ENCODE data around the gene HDAC10.

HDAC10 gene

GRCh38 chr22:50255607-50256006, 4.5 kb upstream of the HDAC10 start:
- no peak for DNase-seq (ENCODE audit: low read depth)

GRCh38 chr22:50255099-50255498, 4.0 kb upstream of the HDAC10 start:
- no peak for DNase-seq (ENCODE audit: low read depth)

- DNase-seq (ENCODE audit: low read depth) = no peak
These were observed 2.9 kb upstream of the HDAC10 start for GRCh38 chr22:50253941-50254340.

GRCh38 chr22:50253046-50253915, 2.2 kb upstream of the HDAC10 start:
- no peak for DNase-seq (ENCODE audit: low read depth)

GRCh38 chr22:50252082-50253045, 1.3 kb upstream of the HDAC10 start:
- no peak for DNase-seq (ENCODE audit: low read depth)

GRCh38 chr22:50251477-50252081, 514 bp upstream of the HDAC10 start:
- no peak for DNase-seq (ENCODE audit: low read depth)

- no peak for DNase-seq (ENCODE audit: low read depth)
These were observed 863 bp downstream of the HDAC10 start for GRCh38 chr22:50250249-50250554.

GRCh38 chr22:50249341-50250248, 1.5 kb downstream of the HDAC10 start:
- DNase-seq (ENCODE audit: low read depth) = no peak

- no peak for DNase-seq (ENCODE audit: low read depth)
These were observed 2.6 kb downstream of the HDAC10 start for GRCh38 chr22:50248196-50249081.

- no peak for DNase-seq (ENCODE audit: low read depth)
These were observed 3.3 kb downstream of the HDAC10 start for GRCh38 chr22:50247748-50248147.

GRCh38 chr22:50246242-50247175, 4.6 kb downstream of the HDAC10 start:
- no peak for DNase-seq (ENCODE audit: low read depth)

GRCh38 chr22:50245214-50246072, 5.6 kb downstream of the HDAC10 start:
- no peak for DNase-seq (ENCODE audit: low read depth)

GRCh38 chr22:50244420-50245213, 6.4 kb downstream of the HDAC10 start, which contains the start of gene TUBGCP6:
Gene TUBGCP6, minus strand, starts transcription at chr22:50245023. Its CDS starts 564 bp downstream, at chr22:50244459.
- DNase-seq (ENCODE audit: low read depth) = no peak

GRCh38 chr22:50243685-50244419, 7.2 kb downstream of the HDAC10 start:
- no peak for DNase-seq (ENCODE audit: low read depth)

GRCh38 chr22:50242406-50242949, 8.6 kb downstream of the HDAC10 start:
- no peak for DNase-seq (ENCODE audit: low read depth)

GRCh38 chr22:50238755-50239154, 12.3 kb downstream of the HDAC10 start:
- DNase-seq (ENCODE audit: low read depth) = no peak

All from GM04503 (cell line).